ENCODE measurements around the gene METTL6.
"Not testable (repeated sequence)": the region's sequence is repeated elsewhere in the genome, so short reads cannot be mapped to it uniquely, and the experiment has no call there.

The METTL6 gene, protein sequence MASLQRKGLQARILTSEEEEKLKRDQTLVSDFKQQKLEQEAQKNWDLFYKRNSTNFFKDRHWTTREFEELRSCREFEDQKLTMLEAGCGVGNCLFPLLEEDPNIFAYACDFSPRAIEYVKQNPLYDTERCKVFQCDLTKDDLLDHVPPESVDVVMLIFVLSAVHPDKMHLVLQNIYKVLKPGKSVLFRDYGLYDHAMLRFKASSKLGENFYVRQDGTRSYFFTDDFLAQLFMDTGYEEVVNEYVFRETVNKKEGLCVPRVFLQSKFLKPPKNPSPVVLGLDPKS

GRCh38 chr3:15427182-15427880, at the start of gene METTL6, which contains the start of gene EAF1:
METTL6 (minus strand) TSS chr3:15427544; CDS start chr3:15426511, 1,033 bp downstream.
EAF1 (plus strand) TSS chr3:15427598; CDS start chr3:15427780, 182 bp downstream.
- peak; percentile 14 for DNase-seq

- DNase-seq: no peak
These were observed 49.0 kb upstream of the METTL6 start for GRCh38 chr3:15476378-15476777.

GRCh38 chr3:15475161-15475560, 47.8 kb upstream of the METTL6 start:
- DNase-seq: no peak

DNA sequence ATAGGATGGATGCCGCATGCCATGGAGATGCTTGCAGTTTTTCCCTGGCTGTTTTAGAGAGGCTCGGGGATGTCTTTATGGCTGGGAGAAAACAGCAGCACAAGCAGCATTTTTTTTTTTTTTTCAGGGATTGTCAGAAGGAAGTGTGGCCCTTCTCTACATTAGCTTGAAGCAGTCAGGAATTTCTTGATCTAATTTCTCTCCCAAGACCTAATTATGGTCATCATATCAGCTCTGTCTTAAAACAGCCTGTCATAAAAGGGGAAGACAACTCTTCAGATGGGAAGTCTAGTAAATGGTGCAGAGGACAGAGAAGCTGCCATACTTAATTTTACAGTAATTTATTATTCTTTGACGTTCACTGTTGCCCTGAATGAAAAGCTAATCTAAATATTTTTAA, 44.5 kb upstream of the METTL6 start:
- no peak for DNase-seq

DNA sequence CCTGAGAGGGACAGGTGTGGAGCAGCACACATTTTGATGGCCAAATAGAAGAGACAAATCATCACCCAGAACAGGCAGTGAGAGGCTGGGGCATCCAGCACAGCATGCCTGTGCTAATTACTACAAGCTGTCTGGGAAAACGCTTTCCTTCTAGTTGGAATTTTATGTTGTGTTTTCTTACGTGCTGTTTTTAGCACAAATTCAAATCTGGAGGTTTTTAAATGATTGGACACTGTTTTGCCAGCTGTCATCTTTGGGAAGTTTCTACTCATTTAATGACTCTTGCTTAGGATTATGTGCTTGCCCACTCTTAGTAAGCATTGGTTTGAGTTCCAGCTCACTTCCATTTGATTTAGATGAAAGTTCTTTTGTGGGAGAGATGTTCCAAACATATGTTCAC, 43.5 kb upstream of the METTL6 start:
- no peak for DNase-seq

DNA sequence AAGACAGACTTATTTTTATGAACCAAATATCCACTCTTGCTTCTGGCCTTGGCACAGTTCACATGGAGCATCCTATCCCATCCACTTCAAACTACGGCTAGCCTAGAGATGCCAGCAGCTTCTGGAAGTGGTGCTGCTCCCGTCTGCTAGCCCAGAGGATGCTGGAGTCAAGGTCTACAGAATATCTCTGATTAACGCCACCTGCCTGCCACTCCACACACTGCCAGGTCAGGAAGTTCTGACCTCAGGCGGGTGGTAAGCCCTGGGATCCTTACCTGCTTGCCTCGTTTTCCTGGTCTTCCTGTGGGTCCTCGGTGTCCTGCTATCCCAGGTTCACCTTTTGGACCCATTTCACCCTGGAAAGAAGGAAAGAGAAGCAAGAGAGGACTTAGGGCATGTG, 42.9 kb upstream of the METTL6 start:
- DNase-seq: no peak

DNA sequence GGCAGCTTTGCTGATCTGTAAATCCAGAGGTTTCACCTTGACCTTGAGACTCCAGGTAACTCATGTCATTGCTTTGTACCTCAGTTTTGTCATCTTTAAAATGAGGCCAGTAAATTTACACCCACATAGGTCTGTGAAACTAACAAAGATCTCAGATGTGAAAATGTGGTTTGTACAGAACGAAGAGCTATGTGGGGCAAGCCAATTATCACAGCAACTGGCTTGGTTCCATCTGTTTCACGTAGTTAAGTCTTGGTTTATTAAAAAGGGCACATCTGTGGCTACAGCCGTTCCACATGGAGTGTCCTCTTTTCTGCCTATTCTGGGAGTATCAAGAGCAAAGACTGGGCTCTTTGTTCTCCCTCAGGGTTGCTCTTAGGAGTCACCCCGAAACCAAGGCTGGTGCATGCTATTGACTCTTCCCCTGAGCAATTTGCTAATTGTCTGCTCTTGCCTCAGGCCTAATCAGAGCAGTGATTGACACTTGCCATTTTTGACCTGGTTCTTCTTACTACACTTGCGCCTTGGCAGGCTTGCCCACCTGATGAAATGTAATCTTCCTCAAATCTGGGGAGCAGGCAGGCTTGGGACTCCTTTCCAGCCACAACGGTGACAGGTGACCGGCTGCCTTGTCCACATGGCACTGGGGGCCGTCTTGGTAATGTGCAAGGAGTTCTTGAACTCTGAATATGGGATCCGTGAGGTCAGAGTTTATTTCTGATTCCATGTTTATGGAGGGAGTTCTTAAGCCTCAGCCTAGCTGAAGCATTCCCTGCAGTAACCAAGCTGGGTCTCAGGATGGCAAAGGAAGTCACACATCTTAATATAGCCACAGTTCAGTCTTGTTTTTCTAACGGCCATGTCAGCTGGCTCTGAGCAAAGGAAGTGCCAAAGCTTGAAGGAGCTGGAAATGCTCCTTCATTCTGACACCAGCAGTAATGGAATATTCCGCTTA, 40.2 kb upstream of the METTL6 start:
- no peak for DNase-seq

- DNase-seq: no peak
These were observed 38.7 kb upstream of the METTL6 start for GRCh38 chr3:15465876-15466585.

GRCh38 chr3:15462451-15462850, 35.1 kb upstream of the METTL6 start:
- DNase-seq: no peak

GRCh38 chr3:15460891-15461531, 33.7 kb upstream of the METTL6 start:
- DNase-seq: no peak

GRCh38 chr3:15458212-15458780, 31.0 kb upstream of the METTL6 start:
- DNase-seq: no peak

DNA sequence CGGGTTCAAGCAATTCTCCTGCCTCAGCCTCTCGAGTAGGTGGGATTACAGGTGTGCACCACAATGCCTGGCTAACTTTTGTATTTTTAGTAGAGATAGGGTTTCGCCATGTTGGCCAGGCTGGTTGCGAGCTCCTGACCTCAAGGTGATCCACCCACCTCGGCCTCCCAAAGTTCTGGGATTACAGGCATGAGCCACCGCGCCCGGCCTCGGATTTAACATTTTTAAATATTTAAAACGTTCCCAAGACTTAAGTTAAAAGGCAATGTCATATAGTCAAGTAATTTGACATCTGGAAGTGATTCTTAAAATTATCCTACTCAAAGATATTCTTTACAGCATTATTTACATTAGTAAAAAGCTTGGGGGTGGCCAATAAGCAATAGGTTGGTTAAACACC, 29.6 kb upstream of the METTL6 start:
- DNase-seq: not testable (repeated sequence)

DNA sequence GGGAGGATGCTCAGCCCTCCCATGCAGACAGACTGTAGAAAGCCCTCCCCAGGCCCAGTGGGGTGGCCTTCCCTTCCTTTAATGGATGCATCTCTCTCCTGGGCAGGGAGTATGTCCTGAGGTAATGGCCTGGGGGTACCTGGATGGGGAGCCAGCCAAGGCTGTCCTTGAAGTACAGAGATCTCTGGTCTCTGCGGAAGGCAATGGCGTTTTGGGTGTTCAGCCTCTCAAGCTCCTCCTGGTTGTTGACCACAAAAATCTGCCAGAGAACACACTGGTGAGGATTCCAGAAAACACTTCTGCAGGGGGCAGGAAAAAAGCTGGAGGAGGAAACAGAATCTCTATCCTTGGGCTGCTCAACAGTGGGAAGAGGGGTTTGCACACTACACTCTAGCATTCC, 29.0 kb upstream of the METTL6 start:
- DNase-seq: no peak

- DNase-seq: no peak
These were observed 28.4 kb upstream of the METTL6 start for GRCh38 chr3:15455756-15456155.

- DNase-seq: no peak
These were observed 27.6 kb upstream of the METTL6 start for GRCh38 chr3:15454965-15455364.

- no peak for DNase-seq
These were observed 26.8 kb upstream of the METTL6 start for GRCh38 chr3:15453991-15454625.

- DNase-seq: no peak
These were observed 26.2 kb upstream of the METTL6 start for GRCh38 chr3:15453501-15453900.

DNA sequence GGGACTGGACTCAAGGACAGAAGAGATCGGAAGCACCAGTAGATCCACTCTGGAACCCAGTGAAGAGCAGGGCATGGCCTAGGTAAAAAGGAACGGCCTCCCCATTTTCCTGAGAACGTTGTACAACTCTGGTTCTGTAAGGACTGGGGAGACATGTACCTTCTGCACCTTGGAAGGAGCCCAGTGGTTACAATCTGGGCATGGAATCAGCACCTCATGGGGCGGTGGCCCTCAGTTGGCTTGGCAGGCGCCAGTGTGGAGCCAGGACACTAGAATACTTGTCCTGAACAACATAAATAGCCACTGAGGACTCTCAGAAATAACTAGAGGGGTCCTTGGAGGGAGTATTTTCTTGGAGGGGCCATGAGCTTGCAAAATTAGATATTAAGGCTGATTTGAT, 25.6 kb upstream of the METTL6 start:
- no peak for DNase-seq

GRCh38 chr3:15452156-15452555, 24.8 kb upstream of the METTL6 start:
- no peak for DNase-seq

DNA sequence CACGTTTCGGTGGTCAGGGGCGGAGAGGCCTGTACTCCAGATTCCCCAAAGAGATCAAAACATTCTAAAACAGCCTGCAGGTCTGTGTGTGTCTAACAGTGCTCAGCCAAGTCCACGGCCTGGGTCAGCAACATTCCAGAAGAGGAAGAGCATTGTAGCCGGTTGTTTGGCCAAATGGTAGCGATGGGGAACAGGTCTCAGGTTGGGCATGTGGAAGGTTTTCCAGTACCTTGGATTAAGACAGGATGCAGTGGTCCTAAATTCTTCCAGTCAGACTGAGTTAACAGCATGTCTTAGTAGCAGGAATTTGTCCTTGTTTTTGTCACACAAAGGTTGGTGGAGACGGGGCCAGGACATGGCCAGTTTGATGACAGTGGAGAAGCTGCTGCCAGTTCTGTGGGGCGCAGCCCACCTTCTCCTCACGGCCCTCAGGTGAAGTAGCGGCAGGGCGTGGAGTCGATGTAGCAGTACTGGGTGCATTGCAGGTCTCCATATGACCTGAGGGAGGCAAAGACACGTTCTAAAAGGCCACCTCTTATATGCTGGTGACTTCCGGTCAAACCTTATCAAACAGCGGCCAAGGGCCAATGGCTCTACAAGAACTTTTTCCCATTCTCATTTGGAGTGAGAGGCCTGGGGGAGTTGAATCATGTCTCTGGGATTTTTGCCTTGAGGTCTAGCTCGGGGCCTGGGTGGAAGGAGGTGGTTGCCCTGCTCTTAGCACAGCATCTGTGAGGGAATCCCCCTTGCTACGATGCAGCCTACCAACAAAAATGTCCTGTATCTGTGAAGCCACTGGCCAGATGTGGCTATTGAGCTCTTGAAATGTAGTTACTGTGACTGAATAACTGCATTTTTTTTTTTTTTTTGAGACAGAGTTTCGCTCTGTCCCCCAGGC, 24.1 kb upstream of the METTL6 start:
- no peak for DNase-seq
